GM23338 (cell line): ENCODE data around the gene CASP2. TPM values are rescaled to one million over a fixed set of nuclear protein-coding genes. Genes with fewer than 3 reads are reported as not detected.
"Not testable (repeated sequence)": the region's sequence is repeated elsewhere in the genome, so short reads cannot be mapped to it uniquely, and the experiment has no call there.

ENCODE experiments used
- ATAC-seq: fragments of 200-7000 bp; cut with Tn5 transposase; 3 replicates; pipeline ENCODE4 v1.9.1; 2020
- DNase-seq: peaks from one replicate; pipeline ENCODE4 v3.0.0-alpha.2; 2015; ENCODE audit warnings: low spot score
- H2AFZ ChIP-seq: fragments of 200-600 bp; sonication (generic); 2 replicates; pipeline ENCODE4 v1.8.0; 2016; ENCODE audit warnings: antibody characterized with exemption, mild to moderate bottlenecking, moderate library complexity
- H3F3A ChIP-seq: fragments of 200-600 bp; sonication (generic); replicated peaks from 2 replicates; pipeline ENCODE4 v1.8.0; 2017; ENCODE audit warnings: antibody characterized with exemption, mixed run types, low read depth
- H3K27ac ChIP-seq: fragments of 200-600 bp; sonication (generic); 2 replicates; pipeline ENCODE4 v1.6.1; 2016; ENCODE audit warnings: low read depth
- H3K27me3 ChIP-seq: fragments of 200-600 bp; sonication (generic); 2 replicates; pipeline ENCODE4 v1.8.0; 2016; ENCODE audit warnings: mild to moderate bottlenecking, mixed run types, moderate library complexity; ENCODE audit not compliant: insufficient read depth
- H3K36me3 ChIP-seq: fragments of 200-600 bp; sonication (generic); 2 replicates; pipeline ENCODE4 v1.8.0; 2016; ENCODE audit warnings: mild to moderate bottlenecking; ENCODE audit not compliant: insufficient read depth
- H3K4me1 ChIP-seq: fragments of 200-600 bp; sonication (generic); 2 replicates; pipeline ENCODE4 v1.8.0; 2016; ENCODE audit warnings: mild to moderate bottlenecking, moderate library complexity; ENCODE audit not compliant: insufficient read depth
- H3K4me2 ChIP-seq: fragments of 200-600 bp; sonication (generic); 2 replicates; pipeline ENCODE4 v1.7.1; 2017; ENCODE audit warnings: mixed run types
- H3K4me3 ChIP-seq: fragments of 200-600 bp; sonication (generic); 2 replicates; pipeline ENCODE4 v1.6.1; 2016; ENCODE audit warnings: mixed run types
- H3K79me2 ChIP-seq: fragments of 200-600 bp; sonication (generic); replicated peaks from 2 replicates; pipeline ENCODE4 v1.8.0; 2017; ENCODE audit warnings: mild to moderate bottlenecking; ENCODE audit not compliant: insufficient read depth
- H3K9me2 ChIP-seq: fragments of 200-600 bp; sonication (generic); 2 replicates; pipeline ENCODE4 v1.8.0; 2017; ENCODE audit not compliant: insufficient read depth
- H4K20me1 ChIP-seq: fragments of 200-600 bp; sonication (generic); replicated peaks from 2 replicates; pipeline ENCODE4 v1.8.0; 2017; ENCODE audit warnings: mild to moderate bottlenecking; ENCODE audit not compliant: insufficient read depth
- H3K27ac Mint-ChIP-seq: 2 replicates; pipeline ENCODE4 v1.8.0; 2020; ENCODE audit warnings: inconsistent platforms, mild to moderate bottlenecking, moderate library complexity, mixed read lengths
- H3K27me3 Mint-ChIP-seq: 3 replicates; pipeline ENCODE4 v1.8.0; 2022; ENCODE audit warnings: low read depth, mild to moderate bottlenecking, moderate library complexity, mixed read lengths, inconsistent platforms; ENCODE audit not compliant: insufficient read depth, poor library complexity
- H3K36me3 Mint-ChIP-seq: 3 replicates; pipeline ENCODE4 v1.8.0; 2021; ENCODE audit warnings: low read depth, mild to moderate bottlenecking, inconsistent platforms, moderate library complexity, mixed read lengths
- H3K4me1 Mint-ChIP-seq: 3 replicates; pipeline ENCODE4 v1.8.0; 2020; ENCODE audit warnings: mild to moderate bottlenecking, inconsistent platforms, mixed read lengths
- H3K4me3 Mint-ChIP-seq: 3 replicates; pipeline ENCODE4 v1.8.0; 2021; ENCODE audit warnings: moderate library complexity, mild to moderate bottlenecking, inconsistent platforms, mixed read lengths
- H3K9me3 Mint-ChIP-seq: 3 replicates; pipeline ENCODE4 v1.8.0; 2020; ENCODE audit warnings: moderate library complexity, mild to moderate bottlenecking, inconsistent platforms, mixed read lengths
- CTCF ChIP-seq, 2 experiments: fragments of 200-600 bp in 1 of 2; sonication (generic) in 1 of 2; conservative IDR thresholded peaks; 2 replicates each; pipeline versions ENCODE4 v1.5.1 to v1.6.1; 2016 to 2017; ENCODE audit warnings: antibody characterized with exemption in 2 of 2, low read depth in 2 of 2, mild to moderate bottlenecking in 2 of 2, moderate library complexity in 1 of 2
- ETS1 ChIP-seq: IDR thresholded peaks from 2 replicates; pipeline ENCODE4 v1.6.1; 2016; ENCODE audit warnings: antibody characterized with exemption
- EZH2phosphoT487 ChIP-seq: fragments of 200-600 bp; sonication (generic); IDR thresholded peaks from one replicate; pipeline ENCODE4 v1.8.1; 2018; ENCODE audit warnings: antibody characterized with exemption; ENCODE audit not compliant: unreplicated experiment
- NANOG ChIP-seq: IDR thresholded peaks from 2 replicates; pipeline ENCODE4 v1.6.1; 2016; ENCODE audit warnings: antibody characterized with exemption, borderline replicate concordance
- POLR2AphosphoS5 ChIP-seq: IDR thresholded peaks from 2 replicates; pipeline ENCODE4 v1.6.1; 2016; ENCODE audit warnings: antibody characterized with exemption, low read depth
- ZNF331 ChIP-seq: fragments of 250-450 bp; sonication (Bioruptor Pico); IDR thresholded peaks from 2 replicates; pipeline ENCODE4 v1.5.0; 2020; ENCODE audit warnings: low read depth, mild to moderate bottlenecking, moderate library complexity
- polyA plus RNA-seq: library from polyadenylated mRNA; unstranded; fragments of >200 nt; fragmentation: Nextera tagmentation; extraction: Ambion mirVana; gene quantifications from 2 replicates; pipeline ENCODE4 v1.2.1, GENCODE V29; 2016
- total RNA-seq: library from RNA; depleted of rRNA; stranded (reverse); fragments of >200 nt; shearing (Covaris generic); gene quantifications from 2 replicates; pipeline ENCODE4 v1.2.3, GENCODE V29; 2014

CASP2 gene
- total and polyA plus RNA-seq, 2 experiments from 2014 or later = 17.7 to 21.8 TPM

- no peaks in the 10 kb centered on the region for H3K9me3 Mint-ChIP-seq
- Histone ChIP-seq H3F3A (peaks cover 3% of the 10 kb centered on the region; the same call in 1 of the 2 replicates), H3K79me2 (no peaks in the 10 kb centered on the region), H3K9me2 (0 out of 2 replicates have a peak, but pooled peaks cover 4% of the 10 kb centered on the region), H3K4me2 (peak within 1 kb of the TSS; percentile 97), H3K4me3 (peak within 1 kb of the TSS; percentile 89), H3K4me1 (peaks cover 4% of the 10 kb centered on the region; the same call in 1 of the 2 replicates), H3K36me3 (no peaks in the 10 kb centered on the region; the same call in 1 of the 2 replicates), H3K27ac (no peak within 1 kb of the TSS), H4K20me1 (no peaks in the 10 kb centered on the region), H3K27me3 (0 out of 2 replicates have a peak, but pooled peaks cover 7% of the 10 kb centered on the region), H2AFZ (peak within 1 kb of the TSS; percentile 90)
- H3K4me3 Mint-ChIP-seq = peak within 1 kb of the TSS; percentile 90
- TF ChIP-seq NANOG = no peak
- no peak for TF ChIP-seq CTCF (conservative IDR thresholded peaks at IDR 0.05; ENCODE audit: low read depth in 2 of 2)
- peak; percentile 93 for TF ChIP-seq POLR2AphosphoS5
- TF ChIP-seq EZH2phosphoT487 = no peak
- TF ChIP-seq ETS1 = peak; percentile 43; the same call in 1 of the 2 replicates
- no peak for TF ChIP-seq ZNF331
- H3K4me1 Mint-ChIP-seq = peaks cover 4% of the 10 kb centered on the region
- DNase-seq (peak; percentile 87), ATAC-seq (peak; percentile 98)
- H3K27ac Mint-ChIP-seq = no peak within 1 kb of the TSS
- peaks cover 3% of the 10 kb centered on the region; the same call in 2 of the 3 replicates for H3K36me3 Mint-ChIP-seq
- H3K27me3 Mint-ChIP-seq = peaks cover 9% of the 10 kb centered on the region
Observed at GRCh38 chr7:143263266-143264195, 24.6 kb upstream of the CASP2 start, which contains the start of gene GSTK1. Gene GSTK1, plus strand, starts transcription at chr7:143263441. Its CDS starts 73 bp downstream, at chr7:143263514.

GRCh38 chr7:143264196-143264568 lies 24.0 kb upstream of the CASP2 start:
- not testable (repeated sequence) for H3K36me3 Mint-ChIP-seq, H3K9me2 ChIP-seq, H3K9me3 Mint-ChIP-seq, H3K36me3 ChIP-seq, H3K4me1 Mint-ChIP-seq, H3K4me1 ChIP-seq, H3F3A ChIP-seq, ATAC-seq, H3K27me3 Mint-ChIP-seq, H3K27ac Mint-ChIP-seq, DNase-seq, H3K27ac ChIP-seq, H4K20me1 ChIP-seq, H3K27me3 ChIP-seq, H3K79me2 ChIP-seq
- Histone ChIP-seq H3K4me2 (peak overlapping the region; percentile 97), H3K4me3 (peak overlapping the region; percentile 89), H2AFZ (peak overlapping the region; percentile 90)
- peak overlapping the region; percentile 90 for H3K4me3 Mint-ChIP-seq
